K562 (cell line): ENCODE measurements around the gene PYCR2. TPM values are rescaled to one million over a fixed set of nuclear protein-coding genes. Genes with fewer than 3 reads are reported as not detected.

Experiments used
- ATF1 ChIP-seq, 2 experiments: fragments of 450-650 bp in 1 of 2; IDR thresholded peaks; 2 replicates each; pipeline ENCODE4 v1.6.1; 2016; ENCODE audit warnings: missing compliant biosample characterization in 1 of 2, missing genetic modification characterization in 1 of 2
- CBX3 ChIP-seq, 2 experiments: IDR thresholded peaks; 1 replicate in 1 of 2; 2 replicates in 1 of 2; pipeline ENCODE4 v1.6.1; 2012; ENCODE audit warnings: inconsistent platforms in 2 of 2, low read length in 2 of 2, borderline replicate concordance in 1 of 2, control low read depth in 1 of 2
- COPS2 ChIP-seq: fragments of 450-650 bp; conservative IDR thresholded peaks from 2 replicates; pipeline ENCODE4 v1.6.1; 2016; ENCODE audit warnings: mild to moderate bottlenecking, moderate library complexity
- STAT5B ChIP-seq: fragments of 250-450 bp; sonication (Bioruptor Pico); IDR thresholded peaks from 2 replicates; pipeline ENCODE4 v1.8.0; 2021; ENCODE audit warnings: mild to moderate bottlenecking, inconsistent platforms
- SUPT5H ChIP-seq: fragments of 450-650 bp; IDR thresholded peaks from 2 replicates; pipeline ENCODE4 v1.6.1; 2016
- ZKSCAN1 ChIP-seq: fragments of 150-350 bp; IDR thresholded peaks from 2 replicates; pipeline ENCODE4 v1.6.1; 2016; ENCODE audit warnings: low read depth, low read length
- ZNF165 ChIP-seq: fragments of 250-450 bp; sonication (Bioruptor Pico); IDR thresholded peaks from 2 replicates; pipeline ENCODE4 v1.4.0; 2020; ENCODE audit warnings: borderline replicate concordance
- ZNF224 ChIP-seq: sonication (generic); formaldehyde crosslinking; IDR thresholded peaks from 2 replicates; pipeline ENCODE4 v1.8.0; 2022; ENCODE audit warnings: mild to moderate bottlenecking, missing genetic modification reagents
- ZNF584 ChIP-seq: fragments of 200-800 bp; sonication (Bioruptor generic); IDR thresholded peaks from 2 replicates; pipeline ENCODE4 v1.6.1; 2016; ENCODE audit warnings: low read depth, mild to moderate bottlenecking, missing genetic modification characterization, missing compliant biosample characterization
- ZNF780A ChIP-seq: fragments of 250-450 bp; sonication (Bioruptor Pico); IDR thresholded peaks from 2 replicates; pipeline ENCODE4 v1.5.0; 2021; ENCODE audit warnings: mild to moderate bottlenecking
- ZSCAN29 ChIP-seq: fragments of 450-650 bp; IDR thresholded peaks from 2 replicates; pipeline ENCODE4 v1.6.1; 2017
- polyA plus RNA-seq, 8 experiments: library from polyadenylated mRNA; depleted of rRNA in 4 of 8; stranded (reverse) in 5 of 8; unstranded in 3 of 8; fragments of >200 nt; fragmentation: Nextera tagmentation in 2 of 8; fragmentation: Illumina TruSeq in 1 of 8; extraction: Ambion mirVana in 2 of 8; extraction: Trizol in 1 of 8; gene quantifications; 2 replicates each; pipeline versions ENCODE4 v1.2.1 to v1.2.3, GENCODE V29; 2011 to 2014; ENCODE audit warnings: inconsistent platforms in 1 of 8, missing spikeins in 1 of 8
- total RNA-seq, 7 experiments: library from RNA; depleted of rRNA in 6 of 7; stranded (reverse); fragments of >200 nt in 6 of 7; fragmentation: Illumina TruSeq in 2 of 7; extraction: Trizol in 2 of 7; gene quantifications; 2 replicates each; pipeline versions ENCODE4 v1.2.1 to v1.2.3, GENCODE V29; 2011 to 2021; ENCODE audit warnings: low replicate concordance in 1 of 7
- TF ChIP-seq, protein P1 (sequence below): sonication (generic); formaldehyde crosslinking; IDR thresholded peaks from 2 replicates; pipeline ENCODE4 v1.8.1; 2023; ENCODE audit warnings: missing genetic modification reagents, mild to moderate bottlenecking, borderline replicate concordance
- TF ChIP-seq, protein P2 (sequence below): fragments of 450-650 bp; conservative IDR thresholded peaks from 2 replicates; pipeline ENCODE4 v1.6.1; 2016; ENCODE audit warnings: missing genetic modification characterization, low read depth, mild to moderate bottlenecking, control low read depth, missing compliant biosample characterization
- TF ChIP-seq, protein P3 (sequence below), 2 experiments: IDR thresholded peaks; 2 replicates each; pipeline ENCODE4 v1.6.1; 2011; ENCODE audit warnings: borderline replicate concordance in 1 of 2, control low read depth in 1 of 2, low read depth in 1 of 2, low read length in 1 of 2, mild to moderate bottlenecking in 1 of 2, mixed read lengths in 1 of 2, moderate library complexity in 1 of 2; ENCODE audit not compliant: insufficient read depth in 1 of 2, insufficient read length in 1 of 2, poor library complexity in 1 of 2, severe bottlenecking in 1 of 2; ENCODE audit errors: extremely low read depth in 1 of 2
- TF ChIP-seq, protein P4 (sequence below): fragments of 250-450 bp; sonication (Bioruptor Pico); IDR thresholded peaks from 2 replicates; pipeline ENCODE4 v1.4.0; 2020; ENCODE audit warnings: mild to moderate bottlenecking, moderate library complexity, borderline replicate concordance

Gene PYCR2
- total and polyA plus RNA-seq, 9 of the 15 experiments (the other 6 are each of a cell fraction or from before 2014, with no cell fraction given), result 5.5 to 219 (median 127) TPM

DNA sequence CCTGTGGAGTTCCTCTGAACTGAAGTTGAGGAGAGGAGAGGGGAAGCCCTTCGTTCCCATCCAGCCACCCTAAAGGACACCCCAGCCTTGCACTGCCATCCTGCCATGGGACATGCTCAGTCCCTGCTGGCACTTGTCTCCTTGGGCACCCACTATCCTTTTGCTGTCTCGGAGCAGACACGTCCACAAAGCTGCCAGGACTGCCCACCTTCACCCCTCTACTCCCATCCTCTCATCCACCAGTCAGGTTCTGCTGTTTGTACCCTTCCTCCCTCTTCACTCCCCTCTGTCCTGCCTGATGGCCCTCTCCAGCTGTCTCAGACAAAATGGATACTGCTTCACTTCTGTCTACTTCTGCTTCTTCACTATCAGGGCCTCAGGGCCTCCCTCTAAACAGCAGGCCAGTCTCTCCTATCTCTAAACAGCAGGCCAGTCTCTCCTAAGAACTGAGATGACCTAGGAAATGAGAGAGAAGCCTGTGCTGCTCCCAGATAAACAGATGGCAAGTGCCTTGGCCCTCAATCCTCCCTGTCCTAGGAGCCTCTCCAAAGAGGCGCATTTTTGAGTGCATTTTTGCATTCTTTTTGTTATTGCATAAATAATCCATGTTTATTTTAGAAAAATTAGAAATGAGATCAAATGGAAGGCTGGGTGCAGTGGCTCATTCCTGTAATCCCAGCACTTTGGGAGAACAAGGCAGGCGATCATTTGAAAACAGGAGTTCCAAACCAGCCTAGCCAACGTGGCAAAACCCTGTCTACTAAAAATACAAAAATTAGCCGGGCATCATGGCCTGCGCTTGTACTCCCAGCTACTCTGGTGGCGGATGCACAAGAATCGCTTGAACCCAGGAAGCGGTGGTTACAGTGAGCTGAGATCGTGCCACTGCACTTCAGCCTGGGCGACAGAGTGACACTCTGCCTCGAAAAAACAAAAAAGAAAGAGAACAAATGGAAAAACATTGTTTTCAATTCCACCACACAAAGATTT, 4.4 kb upstream of the PYCR2 start (continued):
- TF ChIP-seq, protein P1, sequence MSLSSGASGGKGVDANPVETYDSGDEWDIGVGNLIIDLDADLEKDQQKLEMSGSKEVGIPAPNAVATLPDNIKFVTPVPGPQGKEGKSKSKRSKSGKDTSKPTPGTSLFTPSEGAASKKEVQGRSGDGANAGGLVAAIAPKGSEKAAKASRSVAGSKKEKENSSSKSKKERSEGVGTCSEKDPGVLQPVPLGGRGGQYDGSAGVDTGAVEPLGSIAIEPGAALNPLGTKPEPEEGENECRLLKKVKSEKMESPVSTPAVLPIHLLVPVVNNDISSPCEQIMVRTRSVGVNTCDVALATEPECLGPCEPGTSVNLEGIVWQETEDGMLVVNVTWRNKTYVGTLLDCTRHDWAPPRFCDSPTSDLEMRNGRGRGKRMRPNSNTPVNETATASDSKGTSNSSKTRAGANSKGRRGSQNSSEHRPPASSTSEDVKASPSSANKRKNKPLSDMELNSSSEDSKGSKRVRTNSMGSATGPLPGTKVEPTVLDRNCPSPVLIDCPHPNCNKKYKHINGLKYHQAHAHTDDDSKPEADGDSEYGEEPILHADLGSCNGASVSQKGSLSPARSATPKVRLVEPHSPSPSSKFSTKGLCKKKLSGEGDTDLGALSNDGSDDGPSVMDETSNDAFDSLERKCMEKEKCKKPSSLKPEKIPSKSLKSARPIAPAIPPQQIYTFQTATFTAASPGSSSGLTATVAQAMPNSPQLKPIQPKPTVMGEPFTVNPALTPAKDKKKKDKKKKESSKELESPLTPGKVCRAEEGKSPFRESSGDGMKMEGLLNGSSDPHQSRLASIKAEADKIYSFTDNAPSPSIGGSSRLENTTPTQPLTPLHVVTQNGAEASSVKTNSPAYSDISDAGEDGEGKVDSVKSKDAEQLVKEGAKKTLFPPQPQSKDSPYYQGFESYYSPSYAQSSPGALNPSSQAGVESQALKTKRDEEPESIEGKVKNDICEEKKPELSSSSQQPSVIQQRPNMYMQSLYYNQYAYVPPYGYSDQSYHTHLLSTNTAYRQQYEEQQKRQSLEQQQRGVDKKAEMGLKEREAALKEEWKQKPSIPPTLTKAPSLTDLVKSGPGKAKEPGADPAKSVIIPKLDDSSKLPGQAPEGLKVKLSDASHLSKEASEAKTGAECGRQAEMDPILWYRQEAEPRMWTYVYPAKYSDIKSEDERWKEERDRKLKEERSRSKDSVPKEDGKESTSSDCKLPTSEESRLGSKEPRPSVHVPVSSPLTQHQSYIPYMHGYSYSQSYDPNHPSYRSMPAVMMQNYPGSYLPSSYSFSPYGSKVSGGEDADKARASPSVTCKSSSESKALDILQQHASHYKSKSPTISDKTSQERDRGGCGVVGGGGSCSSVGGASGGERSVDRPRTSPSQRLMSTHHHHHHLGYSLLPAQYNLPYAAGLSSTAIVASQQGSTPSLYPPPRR (CRISPR knock-in tag), result peak; percentile 95
- no peak for TF ChIP-seq ATF1 (CRISPR knock-in tag; IDR thresholded peaks at IDR 0.05)
- peak; percentile 77 for TF ChIP-seq ATF1 (tag; IDR thresholded peaks at IDR 0.05)
- peak; percentile 72; the same call in 1 of the 2 replicates for TF ChIP-seq ZNF165 (CRISPR knock-in tag)
- TF ChIP-seq, protein P2, sequence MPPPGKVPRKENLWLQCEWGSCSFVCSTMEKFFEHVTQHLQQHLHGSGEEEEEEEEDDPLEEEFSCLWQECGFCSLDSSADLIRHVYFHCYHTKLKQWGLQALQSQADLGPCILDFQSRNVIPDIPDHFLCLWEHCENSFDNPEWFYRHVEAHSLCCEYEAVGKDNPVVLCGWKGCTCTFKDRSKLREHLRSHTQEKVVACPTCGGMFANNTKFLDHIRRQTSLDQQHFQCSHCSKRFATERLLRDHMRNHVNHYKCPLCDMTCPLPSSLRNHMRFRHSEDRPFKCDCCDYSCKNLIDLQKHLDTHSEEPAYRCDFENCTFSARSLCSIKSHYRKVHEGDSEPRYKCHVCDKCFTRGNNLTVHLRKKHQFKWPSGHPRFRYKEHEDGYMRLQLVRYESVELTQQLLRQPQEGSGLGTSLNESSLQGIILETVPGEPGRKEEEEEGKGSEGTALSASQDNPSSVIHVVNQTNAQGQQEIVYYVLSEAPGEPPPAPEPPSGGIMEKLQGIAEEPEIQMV, result no peak; the same call in none of the 2 replicates
- TF ChIP-seq ZNF780A, result no peak
- TF ChIP-seq STAT5B (CRISPR knock-in tag), result no peak
- peak; percentile 97 for TF ChIP-seq ZNF584 (CRISPR knock-in tag)
- TF ChIP-seq SUPT5H, result peak; percentile 86
- TF ChIP-seq CBX3 (IDR thresholded peaks at IDR 0.05; ENCODE audit: borderline replicate concordance in 1 of 2, low read length in 2 of 2), result peak in 1 of 2 experiments; percentile 88; a peak in 1 of 3 replicates
- TF ChIP-seq, protein P3, sequence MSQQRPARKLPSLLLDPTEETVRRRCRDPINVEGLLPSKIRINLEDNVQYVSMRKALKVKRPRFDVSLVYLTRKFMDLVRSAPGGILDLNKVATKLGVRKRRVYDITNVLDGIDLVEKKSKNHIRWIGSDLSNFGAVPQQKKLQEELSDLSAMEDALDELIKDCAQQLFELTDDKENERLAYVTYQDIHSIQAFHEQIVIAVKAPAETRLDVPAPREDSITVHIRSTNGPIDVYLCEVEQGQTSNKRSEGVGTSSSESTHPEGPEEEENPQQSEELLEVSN (IDR thresholded peaks at IDR 0.05; ENCODE audit: borderline replicate concordance in 1 of 2, extremely low read depth in 1 of 2, insufficient read depth in 1 of 2, insufficient read length in 1 of 2, low read depth in 1 of 2, low read length in 1 of 2, poor library complexity in 1 of 2, severe bottlenecking in 1 of 2), result no peak
- TF ChIP-seq COPS2, result no peak
- TF ChIP-seq ZKSCAN1, result peak; percentile 78
- TF ChIP-seq, protein P4, sequence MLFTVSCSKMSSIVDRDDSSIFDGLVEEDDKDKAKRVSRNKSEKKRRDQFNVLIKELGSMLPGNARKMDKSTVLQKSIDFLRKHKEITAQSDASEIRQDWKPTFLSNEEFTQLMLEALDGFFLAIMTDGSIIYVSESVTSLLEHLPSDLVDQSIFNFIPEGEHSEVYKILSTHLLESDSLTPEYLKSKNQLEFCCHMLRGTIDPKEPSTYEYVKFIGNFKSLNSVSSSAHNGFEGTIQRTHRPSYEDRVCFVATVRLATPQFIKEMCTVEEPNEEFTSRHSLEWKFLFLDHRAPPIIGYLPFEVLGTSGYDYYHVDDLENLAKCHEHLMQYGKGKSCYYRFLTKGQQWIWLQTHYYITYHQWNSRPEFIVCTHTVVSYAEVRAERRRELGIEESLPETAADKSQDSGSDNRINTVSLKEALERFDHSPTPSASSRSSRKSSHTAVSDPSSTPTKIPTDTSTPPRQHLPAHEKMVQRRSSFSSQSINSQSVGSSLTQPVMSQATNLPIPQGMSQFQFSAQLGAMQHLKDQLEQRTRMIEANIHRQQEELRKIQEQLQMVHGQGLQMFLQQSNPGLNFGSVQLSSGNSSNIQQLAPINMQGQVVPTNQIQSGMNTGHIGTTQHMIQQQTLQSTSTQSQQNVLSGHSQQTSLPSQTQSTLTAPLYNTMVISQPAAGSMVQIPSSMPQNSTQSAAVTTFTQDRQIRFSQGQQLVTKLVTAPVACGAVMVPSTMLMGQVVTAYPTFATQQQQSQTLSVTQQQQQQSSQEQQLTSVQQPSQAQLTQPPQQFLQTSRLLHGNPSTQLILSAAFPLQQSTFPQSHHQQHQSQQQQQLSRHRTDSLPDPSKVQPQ (CRISPR knock-in tag), result no peak; the same call in none of the 2 replicates
- TF ChIP-seq ZNF224, result no peak
- no peak; the same call in none of the 2 replicates for TF ChIP-seq ZSCAN29
